ENCODE measurements around the gene ADAM33. TPM values are rescaled to one million over a fixed set of nuclear protein-coding genes. Genes with fewer than 3 reads are reported as not detected.

Gene ADAM33
- total RNA-seq, 2 experiments from 2014 or later: not detected

DNA sequence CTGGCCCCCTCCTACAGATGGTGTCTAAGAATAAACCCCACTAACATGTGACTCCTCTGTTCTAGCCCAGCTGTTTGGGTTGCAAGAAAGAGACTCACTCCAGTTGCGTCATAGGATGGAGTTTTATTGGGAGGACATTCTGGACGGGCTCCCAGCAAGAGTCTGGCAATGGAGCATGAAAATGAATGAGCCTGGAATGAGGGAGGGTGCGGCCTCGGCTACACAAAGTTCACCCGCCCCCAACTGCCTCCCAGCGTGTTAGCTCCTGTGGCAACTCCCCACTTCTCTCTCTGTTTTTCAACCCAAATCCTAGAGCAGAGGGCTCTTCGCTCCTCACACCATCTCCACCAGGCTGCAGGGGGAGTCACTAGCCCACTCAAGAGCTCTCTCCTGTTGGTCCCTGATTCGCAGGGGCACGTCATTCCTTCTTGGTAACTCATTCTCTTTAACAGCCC is 5.1 kb upstream of the ADAM33 start:
- CTCF ChIA-PET: no interaction called here
- H3K36me3 ChIP-seq (ENCODE audit: insufficient read depth, low read length): no peaks in the 10 kb centered on the region
- no peaks in the 10 kb centered on the region for H3K36me3 Mint-ChIP-seq (ENCODE audit: low read depth)
- H3K27me3 ChIP-seq (ENCODE audit: control insufficient read depth in 1 of 2, insufficient read depth in 2 of 2, low read length in 2 of 2): peaks cover 12 to 14% of the 10 kb centered on the region in 2 experiments
- POLR2A ChIA-PET: no interaction called here
- H3K9me3 ChIP-seq (ENCODE audit: control insufficient read depth in 1 of 2, insufficient read depth in 1 of 2, low read length in 2 of 2): no peaks in the 10 kb centered on the region
- ATAC-seq (ENCODE audit: poor library complexity) (no peak), DNase-seq (no peak)
- intact Hi-C loops (cut with DNase I, micrococcal nuclease): no loop called here
- H3K27ac ChIP-seq (ENCODE audit: low read depth in 1 of 2, low read length in 2 of 2): no peak overlapping the region
- TF ChIP-seq CTCF (IDR thresholded peaks at IDR 0.05): no peak
- H3K27ac Mint-ChIP-seq: no peak overlapping the region
- no peaks in the 10 kb centered on the region for H3K9me3 Mint-ChIP-seq
- no peak overlapping the region for H3K4me3 ChIP-seq (ENCODE audit: low read length)
- H3K4me3 Mint-ChIP-seq: no peak overlapping the region
- no peaks in the 10 kb centered on the region for H3K4me1 ChIP-seq (ENCODE audit: insufficient read depth, low read length)
- peaks cover 42% of the 10 kb centered on the region for H3K27me3 Mint-ChIP-seq
- H3K4me1 Mint-ChIP-seq (ENCODE audit: low read depth): no peaks in the 10 kb centered on the region

- CTCF ChIA-PET: no interaction called here
- H3K27ac ChIP-seq (ENCODE audit: low read depth in 1 of 2, low read length in 2 of 2): no peak overlapping the region
- intact Hi-C loops (cut with DNase I, micrococcal nuclease): no loop called here
- H3K27me3 ChIP-seq (ENCODE audit: control insufficient read depth in 1 of 2, insufficient read depth in 2 of 2, low read length in 2 of 2): peaks cover 16 to 17% of the 10 kb centered on the region in 2 experiments
- H3K4me1 ChIP-seq (ENCODE audit: insufficient read depth, low read length): peaks cover 2% of the 10 kb centered on the region
- Mint-ChIP-seq H3K4me3 (no peak overlapping the region), H3K9me3 (no peaks in the 10 kb centered on the region), H3K36me3 (ENCODE audit: low read depth) (no peaks in the 10 kb centered on the region), H3K27ac (no peak overlapping the region), H3K4me1 (ENCODE audit: low read depth) (no peaks in the 10 kb centered on the region), H3K27me3 (peaks cover 43% of the 10 kb centered on the region)
- no peak for TF ChIP-seq CTCF (IDR thresholded peaks at IDR 0.05)
- no peak overlapping the region for H3K4me3 ChIP-seq (ENCODE audit: low read length)
- H3K9me3 ChIP-seq (ENCODE audit: control insufficient read depth in 1 of 2, insufficient read depth in 1 of 2, low read length in 2 of 2): peaks cover 0 to under 1% of the 10 kb centered on the region in 2 experiments
- H3K36me3 ChIP-seq (ENCODE audit: insufficient read depth, low read length): no peaks in the 10 kb centered on the region
- POLR2A ChIA-PET: no interaction called here
- no peak for ATAC-seq (ENCODE audit: poor library complexity)
- no peak for DNase-seq
Observed at GRCh38 chr20:3686421-3686820, 4.6 kb upstream of the ADAM33 start.

GRCh38 chr20:3685341-3685740 is 3.5 kb upstream of the ADAM33 start:
- H3K9me3 ChIP-seq (ENCODE audit: control insufficient read depth in 1 of 2, insufficient read depth in 1 of 2, low read length in 2 of 2): peaks cover 0 to 8% of the 10 kb centered on the region in 2 experiments
- DNase-seq (no peak), ATAC-seq (ENCODE audit: poor library complexity) (no peak)
- no peak overlapping the region for H3K27ac Mint-ChIP-seq
- no peak overlapping the region for H3K4me3 Mint-ChIP-seq
- peaks cover 53% of the 10 kb centered on the region for H3K27me3 Mint-ChIP-seq
- H3K27ac ChIP-seq (ENCODE audit: low read depth in 1 of 2, low read length in 2 of 2): no peak overlapping the region
- H3K4me1 Mint-ChIP-seq (ENCODE audit: low read depth): no peaks in the 10 kb centered on the region
- H3K27me3 ChIP-seq (ENCODE audit: control insufficient read depth in 1 of 2, insufficient read depth in 2 of 2, low read length in 2 of 2): peaks cover 26 to 27% of the 10 kb centered on the region in 2 experiments
- ChIA-PET POLR2A (no interaction called here), CTCF (no interaction called here)
- no peaks in the 10 kb centered on the region for H3K36me3 ChIP-seq (ENCODE audit: insufficient read depth, low read length)
- no peak for TF ChIP-seq CTCF (IDR thresholded peaks at IDR 0.05)
- H3K4me3 ChIP-seq (ENCODE audit: low read length): no peak overlapping the region
- intact Hi-C loops (cut with DNase I, micrococcal nuclease): no loop called here
- H3K36me3 Mint-ChIP-seq (ENCODE audit: low read depth): no peaks in the 10 kb centered on the region
- H3K9me3 Mint-ChIP-seq: no peaks in the 10 kb centered on the region
- peaks cover 2% of the 10 kb centered on the region for H3K4me1 ChIP-seq (ENCODE audit: insufficient read depth, low read length)
